Measurements from ENCODE around the gene PRDM2.
"Not testable (repeated sequence)": the region's sequence is repeated elsewhere in the genome, so short reads cannot be mapped to it uniquely, and the experiment has no call there.

PRDM2 gene

GRCh38 chr1:13681921-13682320 is 18.1 kb upstream of the PRDM2 start:
- Mint-ChIP-seq H3K27me3 (peaks cover 3% of the 10 kb centered on the region), H3K9me3 (ENCODE audit: low read depth) (no peaks in the 10 kb centered on the region), H3K36me3 (no peaks in the 10 kb centered on the region), H3K4me1 (ENCODE audit: low read depth) (no peaks in the 10 kb centered on the region), H3K27ac (no peak overlapping the region), H3K4me3 (no peak overlapping the region)

GRCh38 chr1:13682444-13682843 is 17.5 kb upstream of the PRDM2 start:
- Mint-ChIP-seq H3K27ac (no peak overlapping the region), H3K4me3 (no peak overlapping the region), H3K4me1 (ENCODE audit: low read depth) (no peaks in the 10 kb centered on the region), H3K36me3 (no peaks in the 10 kb centered on the region), H3K9me3 (ENCODE audit: low read depth) (no peaks in the 10 kb centered on the region), H3K27me3 (peaks cover 3% of the 10 kb centered on the region)

- Mint-ChIP-seq H3K36me3 (no peaks in the 10 kb centered on the region), H3K4me1 (ENCODE audit: low read depth) (no peaks in the 10 kb centered on the region), H3K4me3 (no peak overlapping the region)
Observed at GRCh38 chr1:13683206-13683605, 16.8 kb upstream of the PRDM2 start.

GRCh38 chr1:13687151-13687715 is 12.8 kb upstream of the PRDM2 start:
- Mint-ChIP-seq H3K9me3 (ENCODE audit: low read depth) (no peaks in the 10 kb centered on the region), H3K27me3 (peaks cover 7% of the 10 kb centered on the region), H3K36me3 (peaks cover 2% of the 10 kb centered on the region), H3K4me1 (ENCODE audit: low read depth) (no peaks in the 10 kb centered on the region), H3K27ac (no peak overlapping the region), H3K4me3 (no peak overlapping the region)

More at GRCh38 chr1:13683206-13683605, 16.8 kb upstream of the PRDM2 start:
- Mint-ChIP-seq H3K27me3 (peaks cover 8% of the 10 kb centered on the region), H3K9me3 (ENCODE audit: low read depth) (no peaks in the 10 kb centered on the region), H3K27ac (no peak overlapping the region)

- not testable (repeated sequence) for H3K4me3 Mint-ChIP-seq; H3K27ac Mint-ChIP-seq; H3K27me3 Mint-ChIP-seq; H3K9me3 Mint-ChIP-seq (ENCODE audit: low read depth); H3K36me3 Mint-ChIP-seq; H3K4me1 Mint-ChIP-seq (ENCODE audit: low read depth)
Observed at GRCh38 chr1:13693094-13693493, 6.9 kb upstream of the PRDM2 start.

- no peak overlapping the region for H3K4me3 Mint-ChIP-seq
- no peaks in the 10 kb centered on the region for H3K9me3 Mint-ChIP-seq (ENCODE audit: low read depth)
- H3K4me1 Mint-ChIP-seq (ENCODE audit: low read depth), result peaks cover 15% of the 10 kb centered on the region
- H3K27ac Mint-ChIP-seq, result no peak overlapping the region
- H3K36me3 Mint-ChIP-seq, result peaks cover 4% of the 10 kb centered on the region
- peaks cover 5% of the 10 kb centered on the region for H3K27me3 Mint-ChIP-seq
Observed at GRCh38 chr1:13694886-13695684, 4.9 kb upstream of the PRDM2 start.

GRCh38 chr1:13697738-13698137 is 2.2 kb upstream of the PRDM2 start:
- Mint-ChIP-seq H3K36me3 (peaks cover 4% of the 10 kb centered on the region), H3K4me1 (ENCODE audit: low read depth) (peaks cover 36% of the 10 kb centered on the region), H3K27ac (peak overlapping the region; percentile 54), H3K27me3 (peaks cover 2% of the 10 kb centered on the region), H3K4me3 (peak overlapping the region; percentile 53), H3K9me3 (ENCODE audit: low read depth) (no peaks in the 10 kb centered on the region)

GRCh38 chr1:13699510-13699909 is 478 bp upstream of the PRDM2 start:
- no peaks in the 10 kb centered on the region for H3K9me3 Mint-ChIP-seq (ENCODE audit: low read depth)
- peaks cover 4% of the 10 kb centered on the region for H3K36me3 Mint-ChIP-seq
- peak overlapping the region; percentile 81 for H3K4me3 Mint-ChIP-seq
- peak overlapping the region; percentile 93 for H3K27ac Mint-ChIP-seq
- no peaks in the 10 kb centered on the region for H3K27me3 Mint-ChIP-seq
- H3K4me1 Mint-ChIP-seq (ENCODE audit: low read depth), result peaks cover 50% of the 10 kb centered on the region

GRCh38 chr1:13700521-13701270 is 708 bp downstream of the PRDM2 start:
- Mint-ChIP-seq H3K36me3 (peaks cover 4% of the 10 kb centered on the region), H3K4me1 (ENCODE audit: low read depth) (peaks cover 62% of the 10 kb centered on the region), H3K9me3 (ENCODE audit: low read depth) (no peaks in the 10 kb centered on the region), H3K27me3 (no peaks in the 10 kb centered on the region), H3K4me3 (peak overlapping the region; percentile 98), H3K27ac (peak overlapping the region; percentile 98)

GRCh38 chr1:13701271-13701640 is 1.3 kb downstream of the PRDM2 start:
- Mint-ChIP-seq H3K9me3 (ENCODE audit: low read depth) (no peaks in the 10 kb centered on the region), H3K4me3 (peak overlapping the region; percentile 98), H3K36me3 (peaks cover 8% of the 10 kb centered on the region), H3K27me3 (no peaks in the 10 kb centered on the region), H3K4me1 (ENCODE audit: low read depth) (peaks cover 66% of the 10 kb centered on the region), H3K27ac (peak overlapping the region; percentile 98)

GRCh38 chr1:13702425-13703127 is 2.6 kb downstream of the PRDM2 start:
- Mint-ChIP-seq H3K27ac (peak overlapping the region; percentile 89), H3K9me3 (ENCODE audit: low read depth) (no peaks in the 10 kb centered on the region), H3K4me3 (peak overlapping the region; percentile 98), H3K4me1 (ENCODE audit: low read depth) (peaks cover 75% of the 10 kb centered on the region), H3K36me3 (peaks cover 9% of the 10 kb centered on the region), H3K27me3 (no peaks in the 10 kb centered on the region)

GRCh38 chr1:13703128-13703513 is 3.1 kb downstream of the PRDM2 start:
- Mint-ChIP-seq H3K4me1 (ENCODE audit: low read depth) (peaks cover 77% of the 10 kb centered on the region), H3K36me3 (peaks cover 9% of the 10 kb centered on the region), H3K27ac (peak overlapping the region; percentile 89), H3K4me3 (peak overlapping the region; percentile 98), H3K27me3 (no peaks in the 10 kb centered on the region), H3K9me3 (ENCODE audit: low read depth) (no peaks in the 10 kb centered on the region)

GRCh38 chr1:13703558-13704490 is 3.8 kb downstream of the PRDM2 start:
- Mint-ChIP-seq H3K27me3 (no peaks in the 10 kb centered on the region), H3K4me1 (ENCODE audit: low read depth) (peaks cover 83% of the 10 kb centered on the region), H3K4me3 (peak overlapping the region; percentile 98), H3K27ac (peak overlapping the region; percentile 89), H3K9me3 (ENCODE audit: low read depth) (no peaks in the 10 kb centered on the region), H3K36me3 (peaks cover 9% of the 10 kb centered on the region)

- peaks cover 84% of the 10 kb centered on the region for H3K4me1 Mint-ChIP-seq (ENCODE audit: low read depth)
- peak overlapping the region; percentile 41 for H3K4me3 Mint-ChIP-seq
- no peaks in the 10 kb centered on the region for H3K9me3 Mint-ChIP-seq (ENCODE audit: low read depth)
- H3K27ac Mint-ChIP-seq, result peak overlapping the region; percentile 46
- H3K27me3 Mint-ChIP-seq, result no peaks in the 10 kb centered on the region
- H3K36me3 Mint-ChIP-seq, result peaks cover 4% of the 10 kb centered on the region
Observed at GRCh38 chr1:13706046-13706445, 6.1 kb downstream of the PRDM2 start.

All from activated naive CD8-positive, alpha-beta T cell (primary cell).